Measurements from ENCODE around the gene CLCA2.

CLCA2 gene

GRCh38 chr1:86423873-86424272 lies at the start of gene CLCA2:
Gene CLCA2, plus strand, starts transcription at chr1:86424171. Its CDS starts 77 bp downstream, at chr1:86424248.
- DNase-seq, result no peak

- DNase-seq, result no peak
These were observed 48.3 kb upstream of the CLCA2 start for GRCh38 chr1:86375688-86376087.

- no peak for DNase-seq
These were observed 46.6 kb upstream of the CLCA2 start for GRCh38 chr1:86377341-86377740.

- no peak for DNase-seq
These were observed 45.2 kb upstream of the CLCA2 start for GRCh38 chr1:86378813-86379212.

GRCh38 chr1:86380257-86380861 lies 43.6 kb upstream of the CLCA2 start:
- DNase-seq, result peak; percentile 75

GRCh38 chr1:86381223-86381622 lies 42.7 kb upstream of the CLCA2 start:
- no peak for DNase-seq

- no peak for DNase-seq
These were observed 41.1 kb upstream of the CLCA2 start for GRCh38 chr1:86382878-86383277.

GRCh38 chr1:86387916-86388627 lies 35.9 kb upstream of the CLCA2 start:
- no peak for DNase-seq

- no peak for DNase-seq
These were observed 35.2 kb upstream of the CLCA2 start for GRCh38 chr1:86388777-86389176.

GRCh38 chr1:86389307-86389706 lies 34.7 kb upstream of the CLCA2 start:
- no peak for DNase-seq

- DNase-seq, result peak; percentile 62
These were observed 29.6 kb upstream of the CLCA2 start for GRCh38 chr1:86394416-86394815.

GRCh38 chr1:86395751-86396497 lies 28.0 kb upstream of the CLCA2 start, which contains the start of gene ODF2L:
Gene ODF2L, minus strand, starts transcription at chr1:86396323. Its CDS starts 9,296 bp downstream, at chr1:86387027.
- peak; percentile 86 for DNase-seq

- DNase-seq, result no peak
These were observed 27.5 kb upstream of the CLCA2 start for GRCh38 chr1:86396498-86396890.

- no peak for DNase-seq
These were observed 14.5 kb upstream of the CLCA2 start for GRCh38 chr1:86409416-86410021.

- DNase-seq, result no peak
These were observed 13.1 kb upstream of the CLCA2 start for GRCh38 chr1:86410879-86411278.

GRCh38 chr1:86416343-86416742 lies 7.6 kb upstream of the CLCA2 start:
- no peak for DNase-seq

GRCh38 chr1:86419277-86419903 lies 4.6 kb upstream of the CLCA2 start:
- peak; percentile 44 for DNase-seq

GRCh38 chr1:86421601-86422280 lies 2.2 kb upstream of the CLCA2 start:
- no peak for DNase-seq

- no peak for DNase-seq
These were observed 498 bp upstream of the CLCA2 start for GRCh38 chr1:86423473-86423872.

GRCh38 chr1:86429122-86429725 lies 5.3 kb downstream of the CLCA2 start:
- no peak for DNase-seq

GRCh38 chr1:86429835-86430234 lies 5.9 kb downstream of the CLCA2 start:
- peak; percentile 96 for DNase-seq

GRCh38 chr1:86430376-86430775 lies 6.4 kb downstream of the CLCA2 start:
- DNase-seq, result no peak

All from HCEC 1CT (cell line).